Tibial nerve (tissue), 4 donors: Measurements from ENCODE around the gene COPG2.

ENCODE experiments used
- CTCF ChIP-seq, 5 experiments: fragments of 200-600 bp in 3 of 5; fragments of 450-650 bp in 2 of 5; sonication (generic) in 3 of 5; IDR thresholded peaks; one replicate each; pipeline ENCODE4 v1.5.1; 2016 to 2019; ENCODE audit warnings: antibody characterized with exemption in 5 of 5, mild to moderate bottlenecking in 3 of 5, moderate library complexity in 2 of 5
- EP300 ChIP-seq, 2 donors: sonication (generic); formaldehyde crosslinking; IDR thresholded peaks; one replicate each; pipeline ENCODE4 v1.6.1; 2017; ENCODE audit warnings: antibody characterized with exemption in 2 of 2, mild to moderate bottlenecking in 1 of 2
- POLR2A ChIP-seq, 2 donors: fragments of 450-650 bp; IDR thresholded peaks; one replicate each; pipeline ENCODE4 v1.6.1; 2017; ENCODE audit warnings: antibody characterized with exemption in 2 of 2, mild to moderate bottlenecking in 2 of 2, moderate library complexity in 2 of 2

GRCh38 chr7:130486114-130486953 lies 182.2 kb downstream of the COPG2 start:
- peak; percentile 65 to 78 (median 73) for TF ChIP-seq CTCF (IDR thresholded peaks at IDR 0.05)
- peak in 1 of 2 donors; percentile 26 for TF ChIP-seq EP300 (IDR thresholded peaks at IDR 0.05)
- TF ChIP-seq POLR2A (IDR thresholded peaks at IDR 0.05): no peak
